PC-9 (cell line): ENCODE data around the gene ARHGAP22.

ENCODE experiments used
- CTCF ChIP-seq: fragments of 200-600 bp; sonication (generic); conservative IDR thresholded peaks from 2 replicates; pipeline ENCODE4 v1.6.1; 2017; ENCODE audit warnings: mixed run types, antibody characterized with exemption, mild to moderate bottlenecking, moderate library complexity
- EZH2 ChIP-seq: fragments of 200-600 bp; sonication (generic); IDR thresholded peaks from 2 replicates; pipeline ENCODE4 v1.8.0; 2017; ENCODE audit warnings: antibody characterized with exemption, low read depth

GRCh38 chr10:48554656-48555055, 50.2 kb downstream of the ARHGAP22 start:
- TF ChIP-seq CTCF, result no peak
- no peak for TF ChIP-seq EZH2
